HG02610 (cell line): ENCODE measurements around the gene ARHGEF19.

Experiments used
- ATAC-seq: cut with Tn5 transposase; IDR thresholded peaks from one replicate; pipeline ENCODE4 v1.9.1; 2021; ENCODE audit warnings: mild to moderate bottlenecking, moderate library complexity; ENCODE audit not compliant: unreplicated experiment

Gene ARHGEF19

GRCh38 chr1:16152481-16153087, 59.9 kb downstream of the ARHGEF19 start:
- ATAC-seq: no peak

- no peak for ATAC-seq
These were observed 60.5 kb downstream of the ARHGEF19 start for GRCh38 chr1:16151995-16152384.

- ATAC-seq: no peak
These were observed 61.1 kb downstream of the ARHGEF19 start for GRCh38 chr1:16151196-16151994.

GRCh38 chr1:16150508-16150907, 61.9 kb downstream of the ARHGEF19 start:
- ATAC-seq: no peak

GRCh38 chr1:16149702-16150488, 62.6 kb downstream of the ARHGEF19 start:
- ATAC-seq: no peak

DNA sequence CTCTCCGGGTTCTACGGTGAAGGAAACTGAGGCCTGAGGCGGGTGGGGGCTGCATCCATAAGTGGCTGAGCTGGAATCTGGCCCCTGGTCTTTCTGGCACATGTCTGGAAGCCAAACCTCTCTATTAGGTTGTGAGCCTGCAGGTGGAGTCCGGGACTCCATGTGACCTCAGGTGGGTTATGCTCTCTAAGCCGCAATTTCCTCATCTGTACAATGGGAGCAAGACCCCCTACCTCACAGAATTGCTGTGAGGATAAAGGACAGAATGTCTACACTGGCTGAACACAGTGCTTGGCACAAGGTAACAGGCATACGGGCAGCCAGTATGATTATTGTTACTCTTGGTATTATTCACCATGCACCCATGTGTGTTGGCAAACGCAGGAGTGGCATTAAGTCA, 63.3 kb downstream of the ARHGEF19 start:
- ATAC-seq: no peak

GRCh38 chr1:16148329-16149092, 63.9 kb downstream of the ARHGEF19 start:
- ATAC-seq: no peak
